AG09319 (cell line): ENCODE results near the gene LPP.

Experiments
- DNase-seq: peaks from one replicate; pipeline ENCODE4 v3.0.0-alpha.2; 2010; ENCODE audit warnings: low read depth; ENCODE audit errors: extremely low read depth
- TF ChIP-seq, protein P1 (sequence below): IDR thresholded peaks from 2 replicates; pipeline ENCODE4 v1.5.1; 2011; ENCODE audit warnings: low read depth, mild to moderate bottlenecking, inconsistent platforms, low read length, moderate library complexity

Gene LPP

DNA sequence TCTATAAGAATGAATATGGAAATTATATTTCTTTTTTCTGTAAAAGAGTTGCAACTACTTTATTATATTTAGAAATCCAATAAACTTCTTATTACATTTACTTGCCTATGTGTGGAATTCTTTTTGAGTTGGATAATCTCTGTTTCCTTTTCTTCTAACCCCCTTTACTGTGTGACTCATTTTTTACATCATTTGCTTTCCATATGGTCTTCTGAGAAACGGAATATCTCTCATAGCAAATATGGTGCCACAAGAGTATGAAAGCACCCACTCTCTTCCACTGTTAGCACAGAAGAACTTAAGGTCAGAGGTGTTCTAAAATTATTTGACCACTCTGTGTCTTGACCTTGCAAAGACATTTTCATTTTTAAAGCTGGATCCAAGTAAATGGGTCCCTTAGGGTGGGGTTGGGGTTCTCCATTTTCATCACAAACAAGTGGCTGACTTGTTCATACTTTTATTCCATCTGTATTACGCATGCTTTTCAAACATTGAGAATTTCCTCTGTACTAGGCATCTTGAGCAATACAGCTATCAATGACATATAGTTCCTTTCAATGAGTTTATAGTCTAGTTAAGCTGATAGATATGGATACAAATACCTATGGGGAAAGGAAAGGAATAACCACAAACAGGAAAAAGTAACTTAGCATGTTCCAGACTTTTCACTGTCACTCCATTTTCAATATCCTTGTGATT lies 736.8 kb downstream of the LPP start:
- no peak for DNase-seq

GRCh38 chr3:188899881-188900280 lies 745.9 kb downstream of the LPP start:
- DNase-seq = no peak
- TF ChIP-seq, protein P1, sequence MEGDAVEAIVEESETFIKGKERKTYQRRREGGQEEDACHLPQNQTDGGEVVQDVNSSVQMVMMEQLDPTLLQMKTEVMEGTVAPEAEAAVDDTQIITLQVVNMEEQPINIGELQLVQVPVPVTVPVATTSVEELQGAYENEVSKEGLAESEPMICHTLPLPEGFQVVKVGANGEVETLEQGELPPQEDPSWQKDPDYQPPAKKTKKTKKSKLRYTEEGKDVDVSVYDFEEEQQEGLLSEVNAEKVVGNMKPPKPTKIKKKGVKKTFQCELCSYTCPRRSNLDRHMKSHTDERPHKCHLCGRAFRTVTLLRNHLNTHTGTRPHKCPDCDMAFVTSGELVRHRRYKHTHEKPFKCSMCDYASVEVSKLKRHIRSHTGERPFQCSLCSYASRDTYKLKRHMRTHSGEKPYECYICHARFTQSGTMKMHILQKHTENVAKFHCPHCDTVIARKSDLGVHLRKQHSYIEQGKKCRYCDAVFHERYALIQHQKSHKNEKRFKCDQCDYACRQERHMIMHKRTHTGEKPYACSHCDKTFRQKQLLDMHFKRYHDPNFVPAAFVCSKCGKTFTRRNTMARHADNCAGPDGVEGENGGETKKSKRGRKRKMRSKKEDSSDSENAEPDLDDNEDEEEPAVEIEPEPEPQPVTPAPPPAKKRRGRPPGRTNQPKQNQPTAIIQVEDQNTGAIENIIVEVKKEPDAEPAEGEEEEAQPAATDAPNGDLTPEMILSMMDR = no peak

More for the DNA sequence above, 736.8 kb downstream of the LPP start:
- TF ChIP-seq, protein P1 = no peak

GRCh38 chr3:188900421-188900951 lies 746.5 kb downstream of the LPP start:
- peak; percentile 15 for DNase-seq
- TF ChIP-seq, protein P1 = no peak

GRCh38 chr3:188901126-188901525 lies 747.2 kb downstream of the LPP start:
- DNase-seq = no peak
- TF ChIP-seq, protein P1 = no peak

DNA sequence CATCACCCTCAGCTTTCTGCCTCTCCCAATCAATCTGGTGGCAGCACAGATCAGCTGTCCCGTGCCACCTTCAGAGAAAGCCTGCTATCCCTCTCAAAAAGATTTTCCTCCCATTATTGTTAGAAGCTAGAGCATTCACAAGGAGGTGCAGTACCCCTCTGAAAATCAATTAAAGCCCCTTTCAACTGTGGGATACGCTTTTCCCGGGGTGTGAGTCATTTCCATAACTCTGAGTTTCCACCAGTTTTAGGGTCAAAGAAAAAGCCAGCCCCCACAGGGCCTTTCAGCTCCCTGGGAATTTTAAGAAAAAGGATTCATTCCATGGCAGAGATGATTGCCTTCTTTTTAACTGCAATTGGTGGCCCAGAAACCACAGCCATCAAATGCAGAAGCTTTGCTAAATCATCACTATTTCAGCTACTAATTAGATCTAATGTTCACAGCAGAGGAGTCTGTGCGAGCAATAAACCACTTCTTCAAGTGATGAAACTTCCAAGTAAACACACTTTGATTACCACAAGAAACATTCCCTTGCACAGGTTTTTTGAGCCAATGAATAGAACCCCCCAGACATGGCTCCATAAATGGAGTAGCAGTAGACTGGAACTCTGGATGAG lies 747.8 kb downstream of the LPP start:
- no peak for DNase-seq
- TF ChIP-seq, protein P1 = no peak

GRCh38 chr3:188904670-188905069 lies 750.7 kb downstream of the LPP start:
- TF ChIP-seq, protein P1 = no peak
- DNase-seq = no peak

- TF ChIP-seq, protein P1 = no peak
- no peak for DNase-seq
Observed at GRCh38 chr3:188905547-188905946, 751.6 kb downstream of the LPP start.
